ENCODE results near the gene RHO. TPM values are rescaled to one million over a fixed set of nuclear protein-coding genes. Genes with fewer than 3 reads are reported as not detected.
"Not testable (repeated sequence)": the region's sequence is repeated elsewhere in the genome, so short reads cannot be mapped to it uniquely, and the experiment has no call there.

Gene RHO
- total RNA-seq, 1 experiment from 2014 or later = not detected

DNA sequence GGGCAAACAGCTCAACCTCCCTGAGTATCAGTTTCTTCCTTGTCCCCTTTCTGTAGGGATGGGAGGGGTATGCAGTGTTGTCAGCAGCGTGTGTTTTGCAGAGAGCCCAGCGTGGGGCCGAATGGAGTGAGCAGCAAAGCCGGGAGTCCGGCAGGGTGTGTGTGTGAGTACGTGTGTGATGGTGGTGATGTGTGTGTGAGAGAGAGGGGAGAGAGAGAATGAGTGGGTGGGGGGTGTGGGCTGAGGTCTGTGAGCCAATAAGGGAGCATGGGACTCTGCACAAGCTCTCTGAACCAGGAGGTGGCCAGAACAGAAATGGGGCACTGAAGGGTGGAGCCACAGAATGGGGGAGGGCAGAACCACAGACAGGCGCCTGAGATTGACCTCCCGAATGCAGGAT, 44.6 kb upstream of the RHO start:
- no peak for ATAC-seq
- ChIA-PET POLR2A (no interaction called here), CTCF (no interaction called here)
- intact Hi-C loops (cut with micrococcal nuclease; ENCODE audit: unreplicated experiment) (no loop called here), in situ Hi-C loops (cut with HindIII; ENCODE audit: low pct_unique_long_range_greater_than_20kb, low sequenced_read_pairs) (no loop called here)
- Histone ChIP-seq H3K9me3 (ENCODE audit: control insufficient read depth, insufficient read depth, low read depth, low read length) (no peaks in the 10 kb centered on the region), H3K27me3 (ENCODE audit: control insufficient read depth, insufficient read depth, low read length) (no peaks in the 10 kb centered on the region), H3K36me3 (ENCODE audit: control insufficient read depth, insufficient read depth, low read length) (no peaks in the 10 kb centered on the region; the same call in 1 of the 2 replicates), H3K27ac (ENCODE audit: low read length) (no peak overlapping the region), H3K4me1 (ENCODE audit: control insufficient read depth, insufficient read depth, low read length) (no peaks in the 10 kb centered on the region), H3K4me3 (ENCODE audit: low read depth in 2 of 2, low read length in 2 of 2) (no peak overlapping the region)
- BruUV-seq (replicated peaks) = no TSS peak
- DNase-seq (ENCODE audit: low read depth, low spot score) = no peak
- TF ChIP-seq REST (IDR thresholded peaks at IDR 0.05; ENCODE audit: insufficient read depth in 1 of 2, low read depth in 2 of 2, low read length in 1 of 2) (no peak), TCF7L2 (IDR thresholded peaks at IDR 0.05; ENCODE audit: low read depth, low read length) (no peak), POLR2AphosphoS5 (IDR thresholded peaks at IDR 0.05; ENCODE audit: low read depth, low read length) (no peak), SIN3A (IDR thresholded peaks at IDR 0.05; ENCODE audit: borderline replicate concordance, insufficient read depth, low read depth, low read length) (no peak)
- TF ChIP-seq, protein P1, sequence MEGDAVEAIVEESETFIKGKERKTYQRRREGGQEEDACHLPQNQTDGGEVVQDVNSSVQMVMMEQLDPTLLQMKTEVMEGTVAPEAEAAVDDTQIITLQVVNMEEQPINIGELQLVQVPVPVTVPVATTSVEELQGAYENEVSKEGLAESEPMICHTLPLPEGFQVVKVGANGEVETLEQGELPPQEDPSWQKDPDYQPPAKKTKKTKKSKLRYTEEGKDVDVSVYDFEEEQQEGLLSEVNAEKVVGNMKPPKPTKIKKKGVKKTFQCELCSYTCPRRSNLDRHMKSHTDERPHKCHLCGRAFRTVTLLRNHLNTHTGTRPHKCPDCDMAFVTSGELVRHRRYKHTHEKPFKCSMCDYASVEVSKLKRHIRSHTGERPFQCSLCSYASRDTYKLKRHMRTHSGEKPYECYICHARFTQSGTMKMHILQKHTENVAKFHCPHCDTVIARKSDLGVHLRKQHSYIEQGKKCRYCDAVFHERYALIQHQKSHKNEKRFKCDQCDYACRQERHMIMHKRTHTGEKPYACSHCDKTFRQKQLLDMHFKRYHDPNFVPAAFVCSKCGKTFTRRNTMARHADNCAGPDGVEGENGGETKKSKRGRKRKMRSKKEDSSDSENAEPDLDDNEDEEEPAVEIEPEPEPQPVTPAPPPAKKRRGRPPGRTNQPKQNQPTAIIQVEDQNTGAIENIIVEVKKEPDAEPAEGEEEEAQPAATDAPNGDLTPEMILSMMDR (IDR thresholded peaks at IDR 0.05) = no peak

- intact Hi-C loops (cut with micrococcal nuclease; ENCODE audit: unreplicated experiment); BruUV-seq (replicated peaks); ATAC-seq; H3K27ac ChIP-seq (ENCODE audit: low read length); POLR2A ChIA-PET; DNase-seq (ENCODE audit: low read depth, low spot score); H3K36me3 ChIP-seq (ENCODE audit: control insufficient read depth, insufficient read depth, low read length); H3K4me3 ChIP-seq (ENCODE audit: low read depth in 2 of 2, low read length in 2 of 2); in situ Hi-C loops (cut with HindIII; ENCODE audit: low pct_unique_long_range_greater_than_20kb, low sequenced_read_pairs); H3K27me3 ChIP-seq (ENCODE audit: control insufficient read depth, insufficient read depth, low read length); CTCF ChIA-PET; H3K4me1 ChIP-seq (ENCODE audit: control insufficient read depth, insufficient read depth, low read length); H3K9me3 ChIP-seq (ENCODE audit: control insufficient read depth, insufficient read depth, low read depth, low read length): not testable (repeated sequence)
These were observed 43.3 kb upstream of the RHO start for GRCh38 chr3:129485146-129485545.

DNA sequence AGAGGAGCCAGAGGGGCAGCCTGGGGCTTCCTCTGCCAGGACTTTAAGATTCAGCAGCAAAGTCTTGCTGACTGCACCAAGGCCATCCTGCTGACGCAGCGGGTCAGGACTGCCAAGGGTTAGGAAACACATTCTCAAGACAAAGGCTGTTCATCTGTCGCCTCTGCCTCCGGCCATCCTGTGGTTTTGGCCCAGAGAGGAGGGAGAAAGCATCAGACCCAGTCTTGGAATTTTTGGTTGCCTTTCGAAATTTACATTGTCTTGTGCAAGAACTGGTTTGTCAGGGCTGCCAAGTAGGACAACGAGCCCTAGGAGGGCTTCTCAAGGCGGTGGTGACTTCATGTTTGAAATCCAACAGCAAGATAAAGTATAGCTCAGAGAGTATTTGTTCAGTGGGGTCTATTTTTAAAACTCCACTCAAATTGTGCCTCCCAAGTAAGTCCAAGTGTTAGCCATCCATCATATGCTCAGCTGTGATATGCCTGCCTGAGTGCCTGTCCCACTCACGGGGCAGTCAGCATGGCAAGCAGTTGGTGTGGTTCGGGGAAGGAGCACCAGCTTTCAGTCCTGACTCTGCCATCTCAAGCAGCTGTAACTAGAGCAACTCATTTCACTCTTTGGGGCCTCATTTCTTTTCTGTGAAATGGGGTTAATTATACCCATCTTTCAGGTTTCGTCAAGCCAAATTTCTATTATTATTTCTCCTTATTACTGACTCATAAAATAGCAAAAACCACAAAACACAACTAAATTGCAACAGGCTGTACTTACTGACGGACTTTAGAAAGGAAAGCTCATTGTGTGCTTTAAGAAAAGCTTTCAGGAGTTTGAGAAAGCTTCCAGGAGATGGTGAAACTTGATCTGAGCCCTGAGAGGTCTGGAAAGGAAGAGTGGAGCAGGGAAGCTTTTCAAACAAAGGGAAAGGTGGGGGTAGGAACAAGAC, 42.4 kb upstream of the RHO start:
- ChIA-PET POLR2A (interaction anchor here (0.7 kb wide), 1 partner anchor 38 kb away, joined by 3 read pairs; no protein-coding TSS in a partner anchor), CTCF (interaction anchor here (1.2 kb wide), 1 partner anchor 102 kb away, joined by 3 read pairs; no protein-coding TSS in a partner anchor)
- intact Hi-C loops (cut with micrococcal nuclease; ENCODE audit: unreplicated experiment) = no loop called here

More for the DNA sequence above, 42.4 kb upstream of the RHO start:
- no TSS peak for BruUV-seq (replicated peaks)
- H3K27ac ChIP-seq (ENCODE audit: low read length) = no peak overlapping the region
- TF ChIP-seq TCF7L2 (IDR thresholded peaks at IDR 0.05; ENCODE audit: low read depth, low read length) (no peak), POLR2AphosphoS5 (IDR thresholded peaks at IDR 0.05; ENCODE audit: low read depth, low read length) (no peak), REST (IDR thresholded peaks at IDR 0.05; ENCODE audit: insufficient read depth in 1 of 2, low read depth in 2 of 2, low read length in 1 of 2) (no peak), SIN3A (IDR thresholded peaks at IDR 0.05; ENCODE audit: borderline replicate concordance, insufficient read depth, low read depth, low read length) (no peak)
- TF ChIP-seq, protein P1 (IDR thresholded peaks at IDR 0.05) = no peak
- H3K36me3 ChIP-seq (ENCODE audit: control insufficient read depth, insufficient read depth, low read length) = no peaks in the 10 kb centered on the region; the same call in 1 of the 2 replicates
- no peak for DNase-seq (ENCODE audit: low read depth, low spot score)
- H3K4me1 ChIP-seq (ENCODE audit: control insufficient read depth, insufficient read depth, low read length) = no peaks in the 10 kb centered on the region
- no peaks in the 10 kb centered on the region for H3K27me3 ChIP-seq (ENCODE audit: control insufficient read depth, insufficient read depth, low read length)
- in situ Hi-C loops (cut with HindIII; ENCODE audit: low pct_unique_long_range_greater_than_20kb, low sequenced_read_pairs) = no loop called here
- H3K4me3 ChIP-seq (ENCODE audit: low read depth in 2 of 2, low read length in 2 of 2) = no peak overlapping the region
- no peaks in the 10 kb centered on the region for H3K9me3 ChIP-seq (ENCODE audit: control insufficient read depth, insufficient read depth, low read depth, low read length)
- ATAC-seq = no peak

Data from Panc1 (cell line).